Activated naive CD4-positive, alpha-beta T cell treated with anti-CD3 and anti-CD28 coated beads, Interleukin-2, amount 10 ng/mL, durations not matched to agents 5 hours and 36 hours (primary cell): ENCODE measurements around the gene OR7C2. TPM values are rescaled to one million over a fixed set of nuclear protein-coding genes. Genes with fewer than 3 reads are reported as not detected.

Experiments
- total RNA-seq, 2 experiments: library from RNA; stranded (reverse); gene quantifications; one replicate each; pipeline ENCODE4 v1.2.3, GENCODE V29; 2021

The OR7C2 gene
- not detected for total RNA-seq

GRCh38 chr19:14941189-14941588 is at the start of gene OR7C2:
TSS of gene OR7C2 (plus strand) at chr19:14941489. CDS start at chr19:14941489, 0 bp downstream.

DNA sequence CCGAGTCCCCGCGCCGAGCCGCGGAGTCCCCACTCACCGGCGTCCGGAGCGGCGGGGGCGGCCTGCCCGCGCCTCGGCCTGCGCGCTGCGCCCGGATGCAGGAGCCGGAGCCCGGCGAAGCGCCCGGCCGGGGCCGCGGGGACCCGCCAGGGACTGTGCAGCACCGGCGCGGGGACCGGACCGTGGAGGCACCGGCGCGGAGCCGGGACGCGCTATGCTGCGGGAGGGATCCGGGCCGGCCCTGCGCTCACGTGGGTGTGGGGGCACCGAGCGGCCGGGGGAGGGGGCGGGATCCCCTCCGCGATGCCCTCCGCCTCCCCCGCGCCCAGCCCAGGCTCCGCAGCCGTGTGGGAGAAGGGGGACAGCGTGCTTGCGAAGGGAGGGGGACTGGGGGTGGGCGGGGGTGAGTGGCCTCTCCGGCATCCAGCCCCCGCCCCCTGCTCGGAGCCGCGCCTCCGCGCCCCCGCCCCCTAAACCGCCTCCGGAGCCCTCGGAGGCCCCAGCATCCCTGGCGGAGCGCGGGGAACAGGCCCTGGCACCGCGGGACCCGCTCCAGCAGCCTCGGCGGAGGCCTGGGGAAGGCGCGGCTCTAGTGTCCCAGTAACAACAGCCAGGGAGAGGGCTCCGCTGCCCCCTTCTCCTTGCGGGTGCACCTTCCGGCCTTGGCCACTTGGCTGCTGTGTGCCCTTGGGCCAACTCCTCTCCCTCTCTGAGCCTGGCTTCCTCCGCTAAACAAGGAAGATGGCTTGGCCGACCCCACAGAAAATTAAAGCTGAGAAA is 38.4 kb downstream of the OR7C2 start, which contains the start of gene SLC1A6:
Gene SLC1A6 (minus strand): TSS at position 389 of the 780 bp plus-strand sequence. CDS start 6,954 bp downstream, outside the sequence.

Other genes starting within 250 kb of the OR7C2 start
- gene ADGRE2, start 162.9 kb upstream of the OR7C2 start, total RNA-seq: under 1 TPM; 0.45 to 0.51 TPM
- not detected for gene OR7A5, start 106.3 kb upstream of the OR7C2 start, total RNA-seq
- not detected for gene OR7C1, start 106.3 kb upstream of the OR7C2 start, total RNA-seq
- not detected for gene OR7A10, start 92.6 kb upstream of the OR7C2 start, total RNA-seq
- gene OR7A17, start 55.4 kb upstream of the OR7C2 start, total RNA-seq: not detected
- not detected for gene SLC1A6, start 38.4 kb downstream of the OR7C2 start, total RNA-seq
- gene CASP14, start 108.0 kb downstream of the OR7C2 start, total RNA-seq: not detected
- gene OR1I1, start 140.7 kb downstream of the OR7C2 start, total RNA-seq: not detected
- under 1 TPM in 1 of 2 experiments, not detected in 1; 0.30 TPM for gene SYDE1, start 165.9 kb downstream of the OR7C2 start, total RNA-seq